ENCODE results near the gene DCTN2. TPM values are rescaled to one million over a fixed set of nuclear protein-coding genes. Genes with fewer than 3 reads are reported as not detected.

Gene DCTN2
- total RNA-seq, 1 experiment from 2014 or later = 121 TPM

GRCh38 chr12:57580466-57580795, 33.4 kb upstream of the DCTN2 start:
- TF ChIP-seq, protein P1, sequence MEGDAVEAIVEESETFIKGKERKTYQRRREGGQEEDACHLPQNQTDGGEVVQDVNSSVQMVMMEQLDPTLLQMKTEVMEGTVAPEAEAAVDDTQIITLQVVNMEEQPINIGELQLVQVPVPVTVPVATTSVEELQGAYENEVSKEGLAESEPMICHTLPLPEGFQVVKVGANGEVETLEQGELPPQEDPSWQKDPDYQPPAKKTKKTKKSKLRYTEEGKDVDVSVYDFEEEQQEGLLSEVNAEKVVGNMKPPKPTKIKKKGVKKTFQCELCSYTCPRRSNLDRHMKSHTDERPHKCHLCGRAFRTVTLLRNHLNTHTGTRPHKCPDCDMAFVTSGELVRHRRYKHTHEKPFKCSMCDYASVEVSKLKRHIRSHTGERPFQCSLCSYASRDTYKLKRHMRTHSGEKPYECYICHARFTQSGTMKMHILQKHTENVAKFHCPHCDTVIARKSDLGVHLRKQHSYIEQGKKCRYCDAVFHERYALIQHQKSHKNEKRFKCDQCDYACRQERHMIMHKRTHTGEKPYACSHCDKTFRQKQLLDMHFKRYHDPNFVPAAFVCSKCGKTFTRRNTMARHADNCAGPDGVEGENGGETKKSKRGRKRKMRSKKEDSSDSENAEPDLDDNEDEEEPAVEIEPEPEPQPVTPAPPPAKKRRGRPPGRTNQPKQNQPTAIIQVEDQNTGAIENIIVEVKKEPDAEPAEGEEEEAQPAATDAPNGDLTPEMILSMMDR (IDR thresholded peaks at IDR 0.05; ENCODE audit: unreplicated experiment) = no peak
- no peaks in the 10 kb centered on the region for H3K36me3 Mint-ChIP-seq (ENCODE audit: insufficient read depth, unreplicated experiment)
- peaks cover 15% of the 10 kb centered on the region for H3K4me1 Mint-ChIP-seq (ENCODE audit: low read depth, unreplicated experiment)
- no peak overlapping the region for H3K27ac Mint-ChIP-seq (ENCODE audit: unreplicated experiment)
- H3K4me3 Mint-ChIP-seq (ENCODE audit: low read depth, unreplicated experiment) = no peak overlapping the region
- DNase-seq = no peak
- intact Hi-C loops (cut with micrococcal nuclease; ENCODE audit: unreplicated experiment) = loop anchor here (5.0 kb wide), 1 partner anchor 112 kb away; the partner anchor contains the start of gene OS9
- BruUV-seq (replicated peaks) = no TSS peak
- CTCF ChIA-PET = no interaction called here
- H3K27me3 Mint-ChIP-seq (ENCODE audit: unreplicated experiment) = peaks cover 40% of the 10 kb centered on the region
- no peaks in the 10 kb centered on the region for H3K9me3 Mint-ChIP-seq (ENCODE audit: low read depth, unreplicated experiment)

- Mint-ChIP-seq H3K27me3 (ENCODE audit: unreplicated experiment) (peaks cover 46% of the 10 kb centered on the region), H3K4me1 (ENCODE audit: low read depth, unreplicated experiment) (peaks cover 15% of the 10 kb centered on the region), H3K27ac (ENCODE audit: unreplicated experiment) (no peak overlapping the region), H3K9me3 (ENCODE audit: low read depth, unreplicated experiment) (no peaks in the 10 kb centered on the region), H3K36me3 (ENCODE audit: insufficient read depth, unreplicated experiment) (no peaks in the 10 kb centered on the region), H3K4me3 (ENCODE audit: low read depth, unreplicated experiment) (no peak overlapping the region)
- TF ChIP-seq, protein P1 (IDR thresholded peaks at IDR 0.05; ENCODE audit: unreplicated experiment) = no peak
- intact Hi-C loops (cut with micrococcal nuclease; ENCODE audit: unreplicated experiment) = loop anchor here (5.0 kb wide), 1 partner anchor 112 kb away; the partner anchor contains the start of gene OS9
- no TSS peak for BruUV-seq (replicated peaks)
- CTCF ChIA-PET = no interaction called here
- DNase-seq = no peak
Measured at GRCh38 chr12:57579677-57580465, 32.9 kb upstream of the DCTN2 start.

DNA sequence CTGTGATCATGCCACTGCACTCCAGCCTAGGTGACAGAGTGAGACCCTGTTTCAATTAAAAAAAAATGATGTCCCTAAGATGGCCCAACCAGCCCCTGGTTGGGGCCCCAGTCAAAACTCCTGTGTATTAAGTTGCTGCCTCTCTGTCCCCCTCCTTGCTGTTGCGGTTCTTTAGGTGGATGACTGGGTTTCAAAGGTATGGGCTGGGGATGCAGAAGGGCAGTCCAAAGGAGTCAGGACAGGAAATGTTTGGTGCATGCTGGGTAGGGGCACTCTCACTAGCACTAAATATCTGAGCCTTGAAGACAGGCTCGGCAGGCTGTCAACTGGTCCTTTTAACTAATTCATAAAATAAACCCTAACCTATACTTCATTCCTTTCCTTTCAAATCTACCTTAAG, 32.0 kb upstream of the DCTN2 start:
- DNase-seq = no peak
- Mint-ChIP-seq H3K4me3 (ENCODE audit: low read depth, unreplicated experiment) (no peak overlapping the region), H3K36me3 (ENCODE audit: insufficient read depth, unreplicated experiment) (no peaks in the 10 kb centered on the region), H3K27ac (ENCODE audit: unreplicated experiment) (no peak overlapping the region), H3K9me3 (ENCODE audit: low read depth, unreplicated experiment) (no peaks in the 10 kb centered on the region), H3K4me1 (ENCODE audit: low read depth, unreplicated experiment) (peaks cover 15% of the 10 kb centered on the region), H3K27me3 (ENCODE audit: unreplicated experiment) (peaks cover 48% of the 10 kb centered on the region)
- CTCF ChIA-PET = interaction anchor here (0.6 kb wide), 1 partner anchor 33 kb away, joined by 3 read pairs; the partner anchor contains the start of gene DCTN2
- intact Hi-C loops (cut with micrococcal nuclease; ENCODE audit: unreplicated experiment) = no loop called here
- TF ChIP-seq, protein P1 (IDR thresholded peaks at IDR 0.05; ENCODE audit: unreplicated experiment) = no peak
- BruUV-seq (replicated peaks) = no TSS peak

DNA sequence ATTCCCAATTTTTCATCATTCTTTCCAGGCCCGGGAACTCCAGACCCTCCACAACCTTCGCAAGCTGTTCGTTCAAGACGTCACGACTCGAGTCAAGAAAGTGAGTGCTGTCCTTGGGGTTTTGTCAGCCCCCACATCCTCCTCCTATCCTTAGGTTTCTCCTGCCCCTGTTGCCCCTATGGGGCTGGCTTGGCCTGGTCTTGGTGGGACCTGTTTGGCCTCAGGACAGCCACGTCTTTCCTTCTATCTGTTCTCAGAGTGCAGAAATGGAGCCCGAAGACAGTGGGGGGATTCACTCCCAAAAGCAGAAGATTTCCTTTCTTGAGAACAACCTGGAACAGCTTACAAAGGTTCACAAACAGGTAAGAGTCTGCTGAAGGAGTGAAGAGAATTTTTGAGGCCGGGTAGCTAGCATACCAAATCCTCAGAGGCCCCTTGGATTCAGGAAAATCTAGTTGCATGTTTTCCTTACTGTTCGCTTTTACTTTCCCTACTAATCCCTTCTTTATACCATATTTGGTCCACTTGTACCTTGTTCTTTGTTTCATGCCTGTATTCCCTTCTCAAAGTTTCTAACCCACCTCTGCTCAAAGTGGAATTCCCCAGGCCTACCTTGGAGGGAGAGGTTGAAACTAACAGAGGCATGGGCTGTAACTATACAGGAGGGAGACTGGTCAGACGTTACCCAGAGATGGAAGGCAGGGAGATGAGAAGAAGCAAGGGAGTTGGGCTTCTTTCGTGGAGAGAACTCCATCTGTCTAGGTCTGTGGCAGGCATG, 31.2 kb upstream of the DCTN2 start:
- TF ChIP-seq, protein P1 (IDR thresholded peaks at IDR 0.05; ENCODE audit: unreplicated experiment) = no peak
- no TSS peak for BruUV-seq (replicated peaks)
- no peaks in the 10 kb centered on the region for H3K9me3 Mint-ChIP-seq (ENCODE audit: low read depth, unreplicated experiment)
- H3K27me3 Mint-ChIP-seq (ENCODE audit: unreplicated experiment) = peaks cover 48% of the 10 kb centered on the region
- DNase-seq = no peak
- H3K36me3 Mint-ChIP-seq (ENCODE audit: insufficient read depth, unreplicated experiment) = no peaks in the 10 kb centered on the region
- no peak overlapping the region for H3K4me3 Mint-ChIP-seq (ENCODE audit: low read depth, unreplicated experiment)
- CTCF ChIA-PET = no interaction called here
- intact Hi-C loops (cut with micrococcal nuclease; ENCODE audit: unreplicated experiment) = no loop called here
- no peak overlapping the region for H3K27ac Mint-ChIP-seq (ENCODE audit: unreplicated experiment)
- H3K4me1 Mint-ChIP-seq (ENCODE audit: low read depth, unreplicated experiment) = peaks cover 12% of the 10 kb centered on the region

All from Calu3 (cell line).